Measurements from ENCODE around the gene ACOT7. TPM values are rescaled to one million over a fixed set of nuclear protein-coding genes. Genes with fewer than 3 reads are reported as not detected.

The ACOT7 gene
- total and polyA plus RNA-seq, 2 donors, result 14.2 to 22.2 TPM

DNA sequence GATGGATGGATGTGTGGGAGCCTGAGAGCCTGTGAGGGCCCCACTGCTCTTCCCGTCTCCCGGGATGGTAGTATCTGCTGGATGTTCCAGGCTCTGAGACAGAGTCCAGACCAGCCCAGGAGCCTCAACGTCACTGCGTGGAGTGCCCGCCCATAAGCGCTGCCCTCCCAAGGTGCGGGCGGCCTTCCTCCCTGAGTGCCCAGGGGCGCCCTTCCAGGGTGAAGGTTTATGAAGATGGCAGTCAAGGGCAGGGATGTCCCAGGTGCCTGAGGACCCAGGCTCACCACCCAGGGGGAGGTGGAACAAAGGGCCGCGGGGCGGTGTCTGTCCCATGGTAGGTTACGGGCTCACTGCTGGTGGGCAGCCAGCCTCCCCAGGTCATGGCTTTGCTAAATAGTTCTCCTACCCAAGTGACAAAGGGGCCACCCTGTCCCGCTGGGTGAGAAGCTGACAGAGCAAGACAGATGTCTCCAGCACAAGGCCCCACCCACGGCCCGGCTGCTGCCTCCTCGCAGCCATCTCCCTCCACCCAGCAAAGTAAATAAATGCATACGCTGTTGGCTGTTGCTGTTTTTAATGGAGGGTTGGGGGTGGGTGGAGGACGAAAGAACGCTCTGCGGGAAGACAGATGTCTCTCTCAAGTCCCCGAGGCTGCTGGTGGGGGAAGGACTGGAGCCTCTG, 123.7 kb downstream of the ACOT7 start:
- no peaks in the 10 kb centered on the region for H3K27me3 ChIP-seq (ENCODE audit: control insufficient read depth in 2 of 2, insufficient read depth in 1 of 2, low read length in 1 of 2)
- no peak overlapping the region for H3K4me3 ChIP-seq (ENCODE audit: low read length in 2 of 2)
- H3K27ac ChIP-seq (ENCODE audit: low read depth in 1 of 2, low read length in 1 of 2), result no peak overlapping the region
- no peaks in the 10 kb centered on the region for H3K4me1 ChIP-seq (ENCODE audit: control insufficient read depth in 2 of 2, insufficient read depth in 2 of 2, low read length in 2 of 2)
- H3K36me3 ChIP-seq (ENCODE audit: control insufficient read depth in 2 of 2, insufficient read depth in 2 of 2, low read length in 1 of 2), result peaks cover 0 to 2% of the 10 kb centered on the region in 2 donors
- WGBS, result 96% methylated on average over 22 of the region's 22 CpGs
- DNase-seq (ENCODE audit: low read depth in 6 of 9, low spot score in 9 of 9), result no peak
- H3K9me3 ChIP-seq (ENCODE audit: control insufficient read depth in 2 of 2, insufficient read depth in 1 of 2, low read length in 1 of 2), result no peaks in the 10 kb centered on the region

DNA sequence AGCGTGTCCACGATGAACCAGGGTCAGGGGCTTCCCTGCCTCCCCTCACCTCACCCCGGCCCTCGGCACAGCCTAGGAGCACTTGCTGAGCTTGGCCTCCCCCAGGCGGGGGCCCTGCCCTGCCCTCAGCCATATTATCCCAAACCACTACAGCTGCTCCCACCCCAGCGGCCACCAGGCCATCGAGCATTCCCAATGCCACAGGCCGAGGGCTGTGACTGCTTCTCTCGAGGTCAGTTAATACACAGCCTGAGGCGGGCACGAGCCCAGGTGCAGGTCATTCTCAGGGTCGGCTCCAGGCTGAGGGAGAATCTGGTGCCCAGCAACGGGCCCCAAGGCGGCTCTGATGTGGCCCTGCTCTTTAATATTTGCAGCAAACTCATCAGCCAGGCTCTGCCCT, 124.3 kb downstream of the ACOT7 start:
- no peak for DNase-seq (ENCODE audit: low read depth in 6 of 9, low spot score in 9 of 9)
- Histone ChIP-seq H3K9me3 (ENCODE audit: control insufficient read depth in 2 of 2, insufficient read depth in 1 of 2, low read length in 1 of 2) (no peaks in the 10 kb centered on the region), H3K4me1 (ENCODE audit: control insufficient read depth in 2 of 2, insufficient read depth in 2 of 2, low read length in 2 of 2) (no peaks in the 10 kb centered on the region), H3K27ac (ENCODE audit: low read depth in 1 of 2, low read length in 1 of 2) (no peak overlapping the region), H3K36me3 (ENCODE audit: control insufficient read depth in 2 of 2, insufficient read depth in 2 of 2, low read length in 1 of 2) (peaks cover 0 to 2% of the 10 kb centered on the region in 2 donors), H3K4me3 (ENCODE audit: low read length in 2 of 2) (no peak overlapping the region), H3K27me3 (ENCODE audit: control insufficient read depth in 2 of 2, insufficient read depth in 1 of 2, low read length in 1 of 2) (no peaks in the 10 kb centered on the region)
- WGBS, result 98% methylated on average over 14 of the region's 14 CpGs

GRCh38 chr1:6268415-6268814, 125.2 kb downstream of the ACOT7 start:
- no peak for DNase-seq (ENCODE audit: low read depth in 6 of 9, low spot score in 9 of 9)
- no peaks in the 10 kb centered on the region for H3K9me3 ChIP-seq (ENCODE audit: control insufficient read depth in 2 of 2, insufficient read depth in 1 of 2, low read length in 1 of 2)
- no peak overlapping the region for H3K4me3 ChIP-seq (ENCODE audit: low read length in 2 of 2)
- no peak overlapping the region for H3K27ac ChIP-seq (ENCODE audit: low read depth in 1 of 2, low read length in 1 of 2)
- peaks cover 0 to 2% of the 10 kb centered on the region in 2 donors for H3K36me3 ChIP-seq (ENCODE audit: control insufficient read depth in 2 of 2, insufficient read depth in 2 of 2, low read length in 1 of 2)
- no peaks in the 10 kb centered on the region for H3K4me1 ChIP-seq (ENCODE audit: control insufficient read depth in 2 of 2, insufficient read depth in 2 of 2, low read length in 2 of 2)
- H3K27me3 ChIP-seq (ENCODE audit: control insufficient read depth in 2 of 2, insufficient read depth in 1 of 2, low read length in 1 of 2), result no peaks in the 10 kb centered on the region
- 93% methylated on average over 21 of the region's 21 CpGs for WGBS

DNA sequence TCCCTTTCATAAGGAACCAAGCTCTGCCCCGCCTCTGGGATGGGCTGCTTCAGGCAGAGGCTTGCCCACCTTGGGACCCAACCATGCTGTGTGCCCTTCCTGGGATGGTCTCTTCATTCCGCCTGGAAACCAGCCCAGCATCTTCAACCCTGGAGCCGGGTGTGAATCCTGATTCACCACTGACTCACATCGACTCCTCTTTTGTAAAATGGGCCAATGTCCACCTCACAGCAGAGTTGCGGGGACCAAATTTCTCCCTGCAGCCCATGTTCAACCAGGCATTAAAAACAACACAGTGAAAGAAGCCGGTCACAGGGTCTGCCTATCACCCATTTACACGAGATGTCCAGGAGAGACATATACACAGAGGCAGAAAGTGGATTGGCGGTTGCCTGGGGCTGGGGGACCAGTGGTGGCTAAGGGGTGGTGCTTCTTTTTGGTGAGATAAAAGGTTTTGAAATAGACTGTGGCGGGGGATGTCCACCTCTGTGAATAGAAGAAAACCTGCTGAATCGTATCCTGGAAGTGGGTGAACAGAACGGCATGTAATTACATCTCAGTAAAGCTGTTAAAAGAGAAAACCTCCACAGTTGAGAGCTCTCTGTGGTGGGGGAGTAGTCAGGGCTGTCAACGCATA, 125.8 kb downstream of the ACOT7 start:
- Histone ChIP-seq H3K27me3 (ENCODE audit: control insufficient read depth in 2 of 2, insufficient read depth in 1 of 2, low read length in 1 of 2) (peaks cover 0 to 4% of the 10 kb centered on the region in 2 donors), H3K4me1 (ENCODE audit: control insufficient read depth in 2 of 2, insufficient read depth in 2 of 2, low read length in 2 of 2) (peaks cover 0 to 2% of the 10 kb centered on the region in 2 donors), H3K9me3 (ENCODE audit: control insufficient read depth in 2 of 2, insufficient read depth in 1 of 2, low read length in 1 of 2) (no peaks in the 10 kb centered on the region), H3K27ac (ENCODE audit: low read depth in 1 of 2, low read length in 1 of 2) (no peak overlapping the region), H3K4me3 (ENCODE audit: low read length in 2 of 2) (no peak overlapping the region), H3K36me3 (ENCODE audit: control insufficient read depth in 2 of 2, insufficient read depth in 2 of 2, low read length in 1 of 2) (no peaks in the 10 kb centered on the region)
- no peak for DNase-seq (ENCODE audit: low read depth in 6 of 9, low spot score in 9 of 9)
- 96% methylated on average over 12 of the region's 12 CpGs for WGBS

DNA sequence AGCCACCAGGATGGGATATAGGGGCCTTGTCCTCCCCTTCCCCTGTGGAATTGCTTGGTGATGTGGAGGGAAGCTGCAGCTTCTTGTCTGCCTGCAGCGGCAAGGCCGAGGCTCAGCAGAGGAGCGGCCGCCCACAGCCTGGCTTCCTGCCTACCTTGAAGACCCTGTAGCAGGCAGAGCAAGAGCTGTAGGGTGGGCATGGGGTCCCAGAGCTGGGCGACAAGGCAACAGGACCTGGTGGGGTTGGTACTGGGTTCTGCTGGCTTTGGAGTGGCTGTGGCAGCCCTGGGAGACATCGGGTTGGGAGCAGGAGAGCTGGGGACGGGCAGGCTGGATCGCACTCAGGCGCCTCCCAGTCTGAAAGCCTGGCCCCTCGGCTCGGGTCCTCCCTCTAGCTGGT, 126.9 kb downstream of the ACOT7 start:
- peaks cover 3 to 15% of the 10 kb centered on the region in 2 donors for H3K27me3 ChIP-seq (ENCODE audit: control insufficient read depth in 2 of 2, insufficient read depth in 1 of 2, low read length in 1 of 2)
- no peak overlapping the region for H3K27ac ChIP-seq (ENCODE audit: low read depth in 1 of 2, low read length in 1 of 2)
- no peaks in the 10 kb centered on the region for H3K36me3 ChIP-seq (ENCODE audit: control insufficient read depth in 2 of 2, insufficient read depth in 2 of 2, low read length in 1 of 2)
- 98% methylated on average over 11 of the region's 11 CpGs for WGBS
- no peak for DNase-seq (ENCODE audit: low read depth in 6 of 9, low spot score in 9 of 9)
- peaks cover 0 to 8% of the 10 kb centered on the region in 2 donors for H3K4me1 ChIP-seq (ENCODE audit: control insufficient read depth in 2 of 2, insufficient read depth in 2 of 2, low read length in 2 of 2)
- no peaks in the 10 kb centered on the region for H3K9me3 ChIP-seq (ENCODE audit: control insufficient read depth in 2 of 2, insufficient read depth in 1 of 2, low read length in 1 of 2)
- no peak overlapping the region for H3K4me3 ChIP-seq (ENCODE audit: low read length in 2 of 2)

- Histone ChIP-seq H3K36me3 (ENCODE audit: control insufficient read depth in 2 of 2, insufficient read depth in 2 of 2, low read length in 1 of 2) (no peaks in the 10 kb centered on the region), H3K27me3 (ENCODE audit: control insufficient read depth in 2 of 2, insufficient read depth in 1 of 2, low read length in 1 of 2) (peaks cover 8 to 27% of the 10 kb centered on the region in 2 donors), H3K27ac (ENCODE audit: low read depth in 1 of 2, low read length in 1 of 2) (no peak overlapping the region), H3K4me3 (ENCODE audit: low read length in 2 of 2) (no peak overlapping the region), H3K4me1 (ENCODE audit: control insufficient read depth in 2 of 2, insufficient read depth in 2 of 2, low read length in 2 of 2) (peaks cover 7 to 11% of the 10 kb centered on the region in 2 donors), H3K9me3 (ENCODE audit: control insufficient read depth in 2 of 2, insufficient read depth in 1 of 2, low read length in 1 of 2) (no peaks in the 10 kb centered on the region)
- no peak for DNase-seq (ENCODE audit: low read depth in 6 of 9, low spot score in 9 of 9)
- 97% methylated on average over 15 of the region's 15 CpGs for WGBS
These were observed 128.4 kb downstream of the ACOT7 start for GRCh38 chr1:6265151-6265550.

DNA sequence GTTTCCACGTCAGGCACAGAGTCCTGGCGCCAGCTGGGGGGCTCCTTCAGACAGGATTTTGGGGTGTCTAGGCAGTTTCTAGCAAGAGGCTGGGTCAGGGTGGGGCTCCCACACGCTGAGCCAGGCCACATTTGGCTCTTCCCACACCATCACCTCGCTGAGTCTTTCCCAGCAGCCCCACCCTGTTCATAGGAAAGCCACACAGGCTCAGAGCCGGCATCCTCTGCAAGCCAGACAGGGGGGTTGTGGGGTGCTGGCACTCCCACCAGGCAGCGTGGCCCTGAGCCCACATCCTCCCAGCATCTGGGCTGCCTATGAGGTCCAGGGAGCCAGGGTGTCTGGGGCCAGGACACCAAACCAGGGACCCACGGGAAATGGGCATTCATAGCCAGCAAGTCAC, 129.9 kb downstream of the ACOT7 start:
- Histone ChIP-seq H3K27me3 (ENCODE audit: control insufficient read depth in 2 of 2, insufficient read depth in 1 of 2, low read length in 1 of 2) (peaks cover 8 to 40% of the 10 kb centered on the region in 2 donors), H3K4me3 (ENCODE audit: low read length in 2 of 2) (no peak overlapping the region), H3K27ac (ENCODE audit: low read depth in 1 of 2, low read length in 1 of 2) (no peak overlapping the region), H3K36me3 (ENCODE audit: control insufficient read depth in 2 of 2, insufficient read depth in 2 of 2, low read length in 1 of 2) (no peaks in the 10 kb centered on the region), H3K9me3 (ENCODE audit: control insufficient read depth in 2 of 2, insufficient read depth in 1 of 2, low read length in 1 of 2) (no peaks in the 10 kb centered on the region), H3K4me1 (ENCODE audit: control insufficient read depth in 2 of 2, insufficient read depth in 2 of 2, low read length in 2 of 2) (peaks cover 13 to 19% of the 10 kb centered on the region in 2 donors)
- 92% methylated on average over 7 of the region's 7 CpGs for WGBS
- DNase-seq (ENCODE audit: low read depth in 6 of 9, low spot score in 9 of 9), result no peak

DNA sequence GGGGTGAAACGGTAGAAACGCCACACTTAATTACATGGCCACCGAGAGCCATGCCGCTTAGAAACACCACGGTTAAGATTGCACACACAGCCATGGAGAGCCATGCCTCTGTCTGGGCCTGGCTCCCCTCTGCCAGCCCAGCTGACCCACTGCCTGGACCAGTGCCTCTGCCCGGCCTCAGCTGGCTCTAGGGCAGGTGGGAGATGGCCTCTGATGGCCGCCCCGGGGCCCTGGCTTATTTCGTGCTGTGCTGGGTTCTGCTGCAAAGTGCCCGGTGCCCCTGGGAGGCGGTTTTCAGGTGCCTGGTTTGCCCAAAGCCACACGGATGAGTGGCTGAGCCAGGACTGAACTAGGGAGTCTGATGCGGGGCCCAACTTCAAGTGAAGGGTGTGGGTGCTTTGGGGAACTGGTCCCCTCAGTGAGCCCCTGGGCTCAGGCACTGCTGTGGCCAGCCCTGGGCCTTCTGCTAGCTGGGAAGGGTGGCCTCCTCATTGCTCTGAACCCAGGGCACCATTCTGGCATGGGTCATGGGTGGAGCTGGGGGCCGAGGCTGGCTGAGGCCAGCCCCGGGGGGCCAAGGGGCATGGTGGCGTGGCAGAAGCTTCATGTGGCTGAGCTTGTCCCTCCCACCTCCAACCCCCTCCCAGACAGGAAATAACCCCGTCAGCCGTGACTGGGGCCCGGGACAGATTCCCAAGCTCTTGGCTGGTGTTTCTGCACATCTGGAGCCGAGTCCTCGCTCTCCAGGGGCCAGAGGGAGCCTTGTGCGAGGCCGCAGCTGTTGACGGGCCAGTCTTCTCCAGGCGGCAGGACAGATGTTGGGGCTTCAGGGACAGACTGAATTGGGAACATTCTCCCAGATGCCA, 130.8 kb downstream of the ACOT7 start:
- Histone ChIP-seq H3K9me3 (ENCODE audit: control insufficient read depth in 2 of 2, insufficient read depth in 1 of 2, low read length in 1 of 2) (no peaks in the 10 kb centered on the region), H3K27ac (ENCODE audit: low read depth in 1 of 2, low read length in 1 of 2) (no peak overlapping the region)
- WGBS, result 86% methylated on average over 25 of the region's 25 CpGs

DNA sequence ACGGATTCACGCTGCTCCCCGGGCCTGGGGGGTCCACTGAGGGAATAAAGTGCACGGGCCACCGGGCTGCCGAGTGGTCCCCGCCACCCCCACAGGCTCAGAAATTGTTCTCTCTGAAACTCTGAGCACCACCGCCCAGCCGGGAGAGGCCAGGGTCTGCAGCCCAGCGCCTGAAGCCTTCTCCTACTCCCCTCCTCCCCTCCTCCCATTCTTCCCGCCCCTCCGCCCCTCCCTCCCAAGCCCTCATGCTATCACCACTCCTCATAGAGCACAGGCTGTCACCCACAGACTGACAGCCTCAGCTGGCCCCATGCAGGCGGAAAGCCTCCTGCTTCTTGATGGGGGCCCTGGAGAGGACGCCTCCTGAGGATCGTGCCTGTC, 132.0 kb downstream of the ACOT7 start:
- peak in 1 of 9 donors; percentile 22 for DNase-seq (ENCODE audit: low read depth in 6 of 9, low spot score in 9 of 9)

More for the DNA sequence above, 130.8 kb downstream of the ACOT7 start:
- no peak for DNase-seq (ENCODE audit: low read depth in 6 of 9, low spot score in 9 of 9)
- Histone ChIP-seq H3K27me3 (ENCODE audit: control insufficient read depth in 2 of 2, insufficient read depth in 1 of 2, low read length in 1 of 2) (peaks cover 8 to 45% of the 10 kb centered on the region in 2 donors), H3K36me3 (ENCODE audit: control insufficient read depth in 2 of 2, insufficient read depth in 2 of 2, low read length in 1 of 2) (no peaks in the 10 kb centered on the region), H3K4me3 (ENCODE audit: low read length in 2 of 2) (no peak overlapping the region), H3K4me1 (ENCODE audit: control insufficient read depth in 2 of 2, insufficient read depth in 2 of 2, low read length in 2 of 2) (peaks cover 13 to 19% of the 10 kb centered on the region in 2 donors)

More for the DNA sequence above, 132.0 kb downstream of the ACOT7 start:
- no peak overlapping the region for H3K27ac ChIP-seq (ENCODE audit: low read depth in 1 of 2, low read length in 1 of 2)
- peak overlapping the region in 1 of 2 donors; percentile 71 for H3K4me3 ChIP-seq (ENCODE audit: low read length in 2 of 2)
- 24% methylated on average over 15 of the region's 15 CpGs for WGBS
- no peaks in the 10 kb centered on the region for H3K36me3 ChIP-seq (ENCODE audit: control insufficient read depth in 2 of 2, insufficient read depth in 2 of 2, low read length in 1 of 2)
- H3K4me1 ChIP-seq (ENCODE audit: control insufficient read depth in 2 of 2, insufficient read depth in 2 of 2, low read length in 2 of 2), result peaks cover 13 to 19% of the 10 kb centered on the region in 2 donors
- H3K27me3 ChIP-seq (ENCODE audit: control insufficient read depth in 2 of 2, insufficient read depth in 1 of 2, low read length in 1 of 2), result peaks cover 8 to 52% of the 10 kb centered on the region in 2 donors
- H3K9me3 ChIP-seq (ENCODE audit: control insufficient read depth in 2 of 2, insufficient read depth in 1 of 2, low read length in 1 of 2), result no peaks in the 10 kb centered on the region
